B cell (primary cell): ENCODE measurements around the gene CSRNP2. TPM values are rescaled to one million over a fixed set of nuclear protein-coding genes. Genes with fewer than 3 reads are reported as not detected.
A peak's percentile ranks its signal among the peaks of the same experiment; 100 is the strongest.

ENCODE experiments used
- ATAC-seq: fragments of 200-7000 bp; cut with Tn5 transposase; one replicate; pipeline ENCODE4 v1.10.0; 2021; ENCODE audit warnings: low read depth, mild to moderate bottlenecking, moderate number of reproducible peaks, moderate library complexity
- CTCF ChIA-PET: fragments of 350-600 bp; sonication (Branson Sonifier 250); formaldehyde crosslinking; loops from one replicate; lab custom pipeline; 2021; ENCODE audit warnings: antibody characterized with exemption, inconsistent platforms; lab: Charles Lee
- POLR2A ChIA-PET: fragments of 350-600 bp; sonication (Branson Sonifier 250); formaldehyde crosslinking; loops from one replicate; lab custom pipeline; 2021; ENCODE audit warnings: antibody characterized with exemption; lab: Charles Lee
- DNase-seq: peaks from one replicate; pipeline ENCODE4 v3.0.0; 2013
- H2AFZ ChIP-seq: 2 replicates; pipeline ENCODE4 v1.6.1; 2012; ENCODE audit warnings: mild to moderate bottlenecking, low read depth, low read length; ENCODE audit not compliant: insufficient read depth, poor library complexity, severe bottlenecking
- H3K27ac ChIP-seq, 2 donors: 1 replicate in 1 of 2; 2 replicates in 1 of 2; pipeline ENCODE4 v1.5.1; 2012 to 2013; ENCODE audit warnings: low read length in 2 of 2, mild to moderate bottlenecking in 2 of 2, moderate library complexity in 1 of 2
- H3K27me3 ChIP-seq, 4 experiments: fragments of 200-600 bp in 1 of 4; sonication (generic) in 1 of 4; replicated peaks in 1 of 4; 1 replicate in 2 of 4; 2 replicates in 2 of 4; pipeline versions ENCODE4 v1.6.1 to v1.7.0; 2013 to 2016; ENCODE audit warnings: low read length in 3 of 4, mild to moderate bottlenecking in 2 of 4, mixed read lengths in 1 of 4, moderate library complexity in 1 of 4; ENCODE audit not compliant: insufficient read depth in 4 of 4, control insufficient read depth in 3 of 4; ENCODE audit errors: control extremely low read depth in 1 of 4
- H3K36me3 ChIP-seq, 2 experiments: replicated peaks in 1 of 2; 1 replicate in 1 of 2; 2 replicates in 1 of 2; pipeline versions ENCODE4 v1.6.1 to v1.7.1; 2013; ENCODE audit warnings: low read length in 1 of 2; ENCODE audit not compliant: insufficient read depth in 2 of 2, control insufficient read depth in 1 of 2; ENCODE audit errors: control extremely low read depth in 1 of 2, extremely low read depth in 1 of 2
- H3K4me1 ChIP-seq, 2 donors: fragments of 200-600 bp in 1 of 2; sonication (generic) in 1 of 2; 1 replicate in 1 of 2; 2 replicates in 1 of 2; pipeline versions ENCODE4 v1.5.1 to v1.6.1; 2013 to 2017; ENCODE audit warnings: low read length in 2 of 2; ENCODE audit not compliant: control insufficient read depth in 2 of 2, insufficient read depth in 2 of 2
- H3K4me2 ChIP-seq: replicated peaks from 2 replicates; pipeline ENCODE3; 2012; ENCODE audit warnings: mild to moderate bottlenecking, low read depth, low read length; ENCODE audit not compliant: poor library complexity, severe bottlenecking
- H3K4me3 ChIP-seq, 5 experiments: fragments of 200-600 bp in 1 of 5; sonication (generic) in 1 of 5; 1 replicate in 3 of 5; 2 replicates in 2 of 5; pipeline versions ENCODE4 v1.5.1 to v1.7.0; 2011 to 2016; ENCODE audit warnings: low read length in 4 of 5, mild to moderate bottlenecking in 4 of 5, low read depth in 2 of 5, control low read depth in 1 of 5, moderate library complexity in 1 of 5; ENCODE audit not compliant: insufficient read depth in 1 of 5; ENCODE audit errors: control extremely low read depth in 1 of 5, extremely low read depth in 1 of 5
- H3K79me2 ChIP-seq: fragments of 200-600 bp; sonication (generic); one replicate; pipeline ENCODE4 v1.6.0; 2016; ENCODE audit warnings: low read length; ENCODE audit not compliant: control insufficient read depth, insufficient read depth
- H3K9ac ChIP-seq: fragments of 200-600 bp; sonication (generic); 2 replicates; pipeline ENCODE4 v1.6.1; 2017; ENCODE audit warnings: mild to moderate bottlenecking, low read length, moderate library complexity
- H3K9me3 ChIP-seq, 3 donors: one replicate each; pipeline versions ENCODE4 v1.6.1 to v1.7.1; 2013; ENCODE audit warnings: low read length in 2 of 3; ENCODE audit not compliant: control insufficient read depth in 2 of 3, insufficient read depth in 1 of 3; ENCODE audit errors: control extremely low read depth in 1 of 3
- H4K20me1 ChIP-seq: 2 replicates; pipeline ENCODE4 v1.6.0; 2012; ENCODE audit warnings: mild to moderate bottlenecking, low read length; ENCODE audit not compliant: insufficient read depth, control insufficient read depth, poor library complexity, severe bottlenecking
- H3K27ac Mint-ChIP-seq: one replicate; pipeline ENCODE4 v1.8.0; 2021; ENCODE audit warnings: mixed read lengths
- H3K27me3 Mint-ChIP-seq: one replicate; pipeline ENCODE4 v1.8.0; 2021; ENCODE audit warnings: mixed read lengths
- H3K4me1 Mint-ChIP-seq: one replicate; pipeline ENCODE4 v1.8.0; 2021; ENCODE audit warnings: mixed read lengths
- H3K4me3 Mint-ChIP-seq: one replicate; pipeline ENCODE4 v1.8.0; 2021; ENCODE audit warnings: mixed read lengths
- H3K9me3 Mint-ChIP-seq: one replicate; pipeline ENCODE4 v1.8.0; 2022; ENCODE audit warnings: mixed read lengths; ENCODE audit not compliant: insufficient read depth
- EZH2 ChIP-seq: IDR thresholded peaks from 2 replicates; pipeline ENCODE4 v1.6.1; 2012; ENCODE audit warnings: borderline replicate concordance, low read depth, mild to moderate bottlenecking, moderate library complexity, low read length; ENCODE audit not compliant: insufficient read depth, poor library complexity, severe bottlenecking
- WGBS: methylation state at CpG from one replicate; pipeline ENCODE4 v1.1.5; 2013; ENCODE audit warnings: missing lambda C conversion rate; ENCODE audit not compliant: insufficient coverage; 5-methylcytosine and 5-hydroxymethylcytosine counted together
- intact Hi-C: fragments of 100-400 bp; cut with micrococcal nuclease; formaldehyde crosslinking; loops from one replicate; pipeline ENCODE4 v1.10.0; 2022
- polyA plus RNA-seq: library from polyadenylated mRNA; depleted of rRNA; stranded (reverse); fragments of >200 nt; gene quantifications from 2 replicates; pipeline ENCODE4 v1.2.3, GENCODE V29; 2012
- total RNA-seq, 2 donors: library from RNA; stranded (reverse); fragments of 120-200 nt in 1 of 2; gene quantifications; 1 replicate in 1 of 2; 2 replicates in 1 of 2; pipeline versions ENCODE4 v1.2.3 to v1.2.4, GENCODE V29; 2013 to 2022
- TF ChIP-seq, protein P1 (sequence below): fragments of 200-600 bp; IDR thresholded peaks from one replicate; pipeline ENCODE4 v1.8.0; 2022; ENCODE audit warnings: antibody characterized with exemption, mild to moderate bottlenecking

Gene CSRNP2
- total and polyA plus RNA-seq, 2 donors (not counting 1 experiment from before 2014, with no cell fraction given): 10.3 to 49.8 TPM

DNA sequence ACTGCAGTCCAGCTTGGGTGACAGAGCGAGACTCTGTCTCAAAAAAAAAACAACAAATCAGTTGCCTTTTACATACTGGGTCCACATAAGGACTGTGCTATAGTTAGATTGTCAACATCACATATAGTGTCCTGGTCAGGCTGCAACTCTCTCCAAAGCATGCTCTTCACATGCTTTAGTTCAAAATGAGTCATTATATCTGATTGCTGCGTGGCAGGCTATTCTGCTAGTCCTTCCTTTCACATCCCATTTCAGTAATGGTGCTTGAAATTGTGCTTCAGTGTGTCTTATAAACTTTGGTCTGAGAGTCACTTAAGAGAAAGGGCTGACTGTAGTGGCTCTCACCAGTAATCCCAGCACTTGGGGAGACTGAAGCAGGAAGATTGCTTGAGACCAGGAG, 28.3 kb downstream of the CSRNP2 start:
- no peak for TF ChIP-seq EZH2
- peaks cover 1 to 59% of the 10 kb centered on the region in 2 experiments for H3K36me3 ChIP-seq
- H3K9me3 Mint-ChIP-seq: no peaks in the 10 kb centered on the region
- H3K4me1 Mint-ChIP-seq: peaks cover 2% of the 10 kb centered on the region
- ChIA-PET POLR2A (no interaction called here), CTCF (no interaction called here)
- no peak overlapping the region for H3K4me3 ChIP-seq
- H3K4me1 ChIP-seq: no peaks in the 10 kb centered on the region
- H3K27ac ChIP-seq: no peak overlapping the region
- no peak overlapping the region for H3K27ac Mint-ChIP-seq
- H4K20me1 ChIP-seq: no peaks in the 10 kb centered on the region
- intact Hi-C loops: no loop called here
- no peak overlapping the region for H2AFZ ChIP-seq
- H3K79me2 ChIP-seq: no peaks in the 10 kb centered on the region
- no peaks in the 10 kb centered on the region for H3K27me3 Mint-ChIP-seq
- no peak overlapping the region for H3K4me2 ChIP-seq
- no peaks in the 10 kb centered on the region for H3K27me3 ChIP-seq
- WGBS: 100% methylated on average over 1 of the region's 2 CpGs
- H3K9ac ChIP-seq: no peak overlapping the region
- no peaks in the 10 kb centered on the region for H3K9me3 ChIP-seq
- ATAC-seq: no peak
- no peak overlapping the region for H3K4me3 Mint-ChIP-seq
- DNase-seq: no peak

DNA sequence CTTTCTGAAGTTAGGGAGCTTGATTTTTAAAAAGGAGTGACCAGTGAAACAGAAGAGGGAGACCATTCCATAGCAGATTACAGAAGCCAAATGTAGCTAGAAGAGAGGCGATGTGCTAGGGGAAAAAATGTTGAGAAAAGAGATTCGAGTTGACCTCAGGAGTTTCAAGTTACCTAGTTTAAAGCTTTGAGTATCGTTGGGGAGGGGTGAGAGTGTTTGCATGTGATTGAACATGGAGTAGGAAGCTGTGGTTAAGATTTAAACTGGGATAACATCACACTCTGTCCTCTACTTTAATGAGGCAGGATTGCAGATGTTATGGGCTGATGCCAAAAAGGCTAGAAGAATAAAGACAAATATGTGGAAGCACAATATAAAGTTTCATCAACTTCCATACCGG, 31.6 kb downstream of the CSRNP2 start:
- no peaks in the 10 kb centered on the region for H3K27me3 ChIP-seq
- Mint-ChIP-seq H3K9me3 (no peaks in the 10 kb centered on the region), H3K27me3 (no peaks in the 10 kb centered on the region), H3K27ac (peak overlapping the region; percentile 0), H3K4me1 (peaks cover 26% of the 10 kb centered on the region), H3K4me3 (no peak overlapping the region)
- ChIA-PET POLR2A (no interaction called here), CTCF (interaction anchor here (1.7 kb wide), 1 partner anchor 289 kb away, joined by 4 read pairs; no protein-coding TSS in a partner anchor)
- H3K9ac ChIP-seq: no peak overlapping the region
- no peak overlapping the region for H3K4me3 ChIP-seq
- ATAC-seq: no peak
- H3K4me2 ChIP-seq: no peak overlapping the region
- H3K79me2 ChIP-seq: peaks cover 7% of the 10 kb centered on the region
- H3K4me1 ChIP-seq: peaks cover 18 to 22% of the 10 kb centered on the region in 2 donors
- no peak overlapping the region for H2AFZ ChIP-seq
- H3K9me3 ChIP-seq: no peaks in the 10 kb centered on the region
- no peak for TF ChIP-seq EZH2
- TF ChIP-seq, protein P1, sequence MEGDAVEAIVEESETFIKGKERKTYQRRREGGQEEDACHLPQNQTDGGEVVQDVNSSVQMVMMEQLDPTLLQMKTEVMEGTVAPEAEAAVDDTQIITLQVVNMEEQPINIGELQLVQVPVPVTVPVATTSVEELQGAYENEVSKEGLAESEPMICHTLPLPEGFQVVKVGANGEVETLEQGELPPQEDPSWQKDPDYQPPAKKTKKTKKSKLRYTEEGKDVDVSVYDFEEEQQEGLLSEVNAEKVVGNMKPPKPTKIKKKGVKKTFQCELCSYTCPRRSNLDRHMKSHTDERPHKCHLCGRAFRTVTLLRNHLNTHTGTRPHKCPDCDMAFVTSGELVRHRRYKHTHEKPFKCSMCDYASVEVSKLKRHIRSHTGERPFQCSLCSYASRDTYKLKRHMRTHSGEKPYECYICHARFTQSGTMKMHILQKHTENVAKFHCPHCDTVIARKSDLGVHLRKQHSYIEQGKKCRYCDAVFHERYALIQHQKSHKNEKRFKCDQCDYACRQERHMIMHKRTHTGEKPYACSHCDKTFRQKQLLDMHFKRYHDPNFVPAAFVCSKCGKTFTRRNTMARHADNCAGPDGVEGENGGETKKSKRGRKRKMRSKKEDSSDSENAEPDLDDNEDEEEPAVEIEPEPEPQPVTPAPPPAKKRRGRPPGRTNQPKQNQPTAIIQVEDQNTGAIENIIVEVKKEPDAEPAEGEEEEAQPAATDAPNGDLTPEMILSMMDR: no peak
- H3K27ac ChIP-seq: no peak overlapping the region
- WGBS: 45% methylated on average over 3 of the region's 4 CpGs
- intact Hi-C loops: no loop called here
- H3K36me3 ChIP-seq: peaks cover 1 to 30% of the 10 kb centered on the region in 2 experiments
- H4K20me1 ChIP-seq: no peaks in the 10 kb centered on the region
- no peak for DNase-seq
